HepG2 (cell line): Measurements from ENCODE around the gene CYP27A1. TPM values are rescaled to one million over a fixed set of nuclear protein-coding genes. Genes with fewer than 3 reads are reported as not detected.

ENCODE experiments used
- ARID2 ChIP-seq: sonication (generic); formaldehyde crosslinking; IDR thresholded peaks from 2 replicates; pipeline ENCODE4 v1.8.1; 2022; ENCODE audit warnings: mild to moderate bottlenecking, missing genetic modification reagents, borderline replicate concordance
- EEA1 ChIP-seq: sonication (generic); formaldehyde crosslinking; IDR thresholded peaks from 2 replicates; pipeline ENCODE4 v1.5.1; 2020; ENCODE audit warnings: mild to moderate bottlenecking, missing genetic modification reagents, borderline replicate concordance
- IKZF4 ChIP-seq: sonication (generic); formaldehyde crosslinking; IDR thresholded peaks from 2 replicates; pipeline ENCODE4 v1.5.1; 2020; ENCODE audit warnings: borderline replicate concordance, mild to moderate bottlenecking, low read depth, missing genetic modification reagents; ENCODE audit errors: not compliant biosample characterization
- KAT7 ChIP-seq: IDR thresholded peaks from 2 replicates; pipeline ENCODE4 v1.6.1; 2018; ENCODE audit warnings: borderline replicate concordance, missing compliant biosample characterization
- KLF13 ChIP-seq: sonication (generic); formaldehyde crosslinking; IDR thresholded peaks from 2 replicates; pipeline ENCODE4 v1.4.0; 2020; ENCODE audit warnings: mild to moderate bottlenecking, missing genetic modification reagents
- SMAD3 ChIP-seq: sonication (generic); formaldehyde crosslinking; IDR thresholded peaks from 2 replicates; pipeline ENCODE4 v1.4.0; 2020; ENCODE audit warnings: missing genetic modification reagents
- TAF15 ChIP-seq: fragments of 200-400 bp; formaldehyde crosslinking; IDR thresholded peaks from one replicate; pipeline ENCODE4 v1.6.1; 2018; ENCODE audit warnings: mild to moderate bottlenecking, low read depth, low read length; ENCODE audit not compliant: poor library complexity, severe bottlenecking
- ZBTB25 ChIP-seq: IDR thresholded peaks from 2 replicates; pipeline ENCODE4 v1.6.1; 2018; ENCODE audit warnings: missing genetic modification reagents
- ZFP91 ChIP-seq: sonication (generic); formaldehyde crosslinking; IDR thresholded peaks from 2 replicates; pipeline ENCODE4 v1.9.0; 2022; ENCODE audit warnings: missing genetic modification reagents, mild to moderate bottlenecking, borderline replicate concordance
- ZNF589 ChIP-seq: sonication (generic); formaldehyde crosslinking; conservative IDR thresholded peaks from 2 replicates; pipeline ENCODE4 v1.8.0; 2022; ENCODE audit warnings: mild to moderate bottlenecking, moderate library complexity, missing genetic modification reagents
- polyA plus RNA-seq, 8 experiments: library from polyadenylated mRNA; depleted of rRNA in 3 of 8; stranded (reverse) in 7 of 8; unstranded in 1 of 8; fragments of >200 nt; fragmentation: Illumina TruSeq in 4 of 8; extraction: Trizol in 4 of 8; gene quantifications; 2 replicates each; pipeline versions ENCODE4 v1.2.1 to v1.2.3, GENCODE V29; 2011 to 2016; ENCODE audit warnings: low read depth in 4 of 8, missing spikeins in 1 of 8, mixed read lengths in 1 of 8; ENCODE audit not compliant: insufficient read depth in 1 of 8
- total RNA-seq, 5 experiments: library from RNA; depleted of rRNA; stranded (reverse); fragments of >200 nt; fragmentation: Illumina TruSeq; extraction: Trizol; gene quantifications; 2 replicates each; pipeline ENCODE4 v1.2.3, GENCODE V29; 2016; ENCODE audit warnings: low read depth in 1 of 5
- TF ChIP-seq, protein P1 (sequence below): sonication (generic); formaldehyde crosslinking; conservative IDR thresholded peaks from 2 replicates; pipeline ENCODE4 v1.8.0; 2022; ENCODE audit warnings: missing genetic modification reagents
- TF ChIP-seq, protein P2 (sequence below): sonication (generic); formaldehyde crosslinking; IDR thresholded peaks from 2 replicates; pipeline ENCODE4 v1.5.1; 2020; ENCODE audit warnings: mild to moderate bottlenecking, missing genetic modification reagents, borderline replicate concordance
- TF ChIP-seq, protein P3 (sequence below): sonication (generic); formaldehyde crosslinking; IDR thresholded peaks from 2 replicates; pipeline ENCODE4 v1.4.0; 2020; ENCODE audit warnings: missing genetic modification reagents, borderline replicate concordance

The CYP27A1 gene
- total and polyA plus RNA-seq, 2 of the 13 experiments (the other 11 are each of a cell fraction or from before 2014, with no cell fraction given) = 157 to 266 TPM

DNA sequence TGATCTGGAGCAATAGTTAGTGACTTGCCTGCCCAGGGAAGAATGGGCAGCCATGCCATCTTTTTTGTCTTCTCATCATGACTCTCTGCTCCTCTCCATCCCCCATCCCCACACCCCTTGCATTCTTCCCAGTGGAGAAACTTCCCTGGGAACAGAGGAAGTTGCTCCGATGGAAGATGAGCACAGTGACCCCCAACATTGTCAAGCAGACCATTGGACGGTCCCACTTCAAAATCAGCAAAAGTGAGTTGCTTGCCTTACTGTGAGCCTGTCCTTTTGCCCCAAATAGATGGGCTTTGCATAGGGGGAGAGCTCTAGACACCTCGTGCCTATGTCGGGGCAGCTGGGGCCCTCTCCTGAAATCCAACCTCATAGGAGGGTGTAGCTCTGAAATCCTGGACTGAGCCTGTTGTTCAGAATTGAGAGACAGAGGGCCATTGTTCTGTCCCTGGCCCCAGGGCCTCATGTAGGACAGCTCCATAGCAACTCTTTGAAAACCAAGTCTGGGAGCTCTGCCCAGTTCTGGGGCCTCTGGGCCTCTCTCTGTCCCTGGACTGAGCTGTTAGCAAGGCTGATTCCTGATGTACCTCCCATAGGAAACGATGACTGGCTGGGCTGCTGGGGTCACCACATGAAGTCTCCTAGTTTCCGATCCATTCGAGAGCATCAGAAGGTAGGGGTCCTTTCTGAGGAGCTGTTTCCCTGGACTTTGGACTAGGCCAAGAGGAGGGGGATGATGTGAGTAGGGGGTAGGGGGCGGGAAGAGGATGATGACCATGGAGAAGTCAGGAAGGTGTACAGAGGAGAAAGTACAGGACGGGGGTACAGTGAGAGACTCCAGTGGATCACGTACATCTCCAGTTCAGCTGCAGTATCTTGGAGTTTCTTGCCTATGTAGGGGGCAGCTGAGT, 36.1 kb upstream of the CYP27A1 start (continued):
- no peak for TF ChIP-seq TAF15
- TF ChIP-seq, protein P1, sequence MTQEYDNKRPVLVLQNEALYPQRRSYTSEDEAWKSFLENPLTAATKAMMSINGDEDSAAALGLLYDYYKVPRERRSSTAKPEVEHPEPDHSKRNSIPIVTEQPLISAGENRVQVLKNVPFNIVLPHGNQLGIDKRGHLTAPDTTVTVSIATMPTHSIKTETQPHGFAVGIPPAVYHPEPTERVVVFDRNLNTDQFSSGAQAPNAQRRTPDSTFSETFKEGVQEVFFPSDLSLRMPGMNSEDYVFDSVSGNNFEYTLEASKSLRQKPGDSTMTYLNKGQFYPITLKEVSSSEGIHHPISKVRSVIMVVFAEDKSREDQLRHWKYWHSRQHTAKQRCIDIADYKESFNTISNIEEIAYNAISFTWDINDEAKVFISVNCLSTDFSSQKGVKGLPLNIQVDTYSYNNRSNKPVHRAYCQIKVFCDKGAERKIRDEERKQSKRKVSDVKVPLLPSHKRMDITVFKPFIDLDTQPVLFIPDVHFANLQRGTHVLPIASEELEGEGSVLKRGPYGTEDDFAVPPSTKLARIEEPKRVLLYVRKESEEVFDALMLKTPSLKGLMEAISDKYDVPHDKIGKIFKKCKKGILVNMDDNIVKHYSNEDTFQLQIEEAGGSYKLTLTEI = no peak
- TF ChIP-seq EEA1 (CRISPR knock-in tag) = peak; percentile 48; the same call in 1 of the 2 replicates
- no peak; the same call in 1 of the 2 replicates for TF ChIP-seq ZBTB25 (CRISPR knock-in tag)
- TF ChIP-seq KAT7 (CRISPR knock-in tag) = no peak
- no peak for TF ChIP-seq ZNF589 (CRISPR knock-in tag)
- TF ChIP-seq IKZF4 (CRISPR knock-in tag) = peak; percentile 53
- TF ChIP-seq SMAD3 (CRISPR knock-in tag) = no peak; the same call in 1 of the 2 replicates
- TF ChIP-seq, protein P2, sequence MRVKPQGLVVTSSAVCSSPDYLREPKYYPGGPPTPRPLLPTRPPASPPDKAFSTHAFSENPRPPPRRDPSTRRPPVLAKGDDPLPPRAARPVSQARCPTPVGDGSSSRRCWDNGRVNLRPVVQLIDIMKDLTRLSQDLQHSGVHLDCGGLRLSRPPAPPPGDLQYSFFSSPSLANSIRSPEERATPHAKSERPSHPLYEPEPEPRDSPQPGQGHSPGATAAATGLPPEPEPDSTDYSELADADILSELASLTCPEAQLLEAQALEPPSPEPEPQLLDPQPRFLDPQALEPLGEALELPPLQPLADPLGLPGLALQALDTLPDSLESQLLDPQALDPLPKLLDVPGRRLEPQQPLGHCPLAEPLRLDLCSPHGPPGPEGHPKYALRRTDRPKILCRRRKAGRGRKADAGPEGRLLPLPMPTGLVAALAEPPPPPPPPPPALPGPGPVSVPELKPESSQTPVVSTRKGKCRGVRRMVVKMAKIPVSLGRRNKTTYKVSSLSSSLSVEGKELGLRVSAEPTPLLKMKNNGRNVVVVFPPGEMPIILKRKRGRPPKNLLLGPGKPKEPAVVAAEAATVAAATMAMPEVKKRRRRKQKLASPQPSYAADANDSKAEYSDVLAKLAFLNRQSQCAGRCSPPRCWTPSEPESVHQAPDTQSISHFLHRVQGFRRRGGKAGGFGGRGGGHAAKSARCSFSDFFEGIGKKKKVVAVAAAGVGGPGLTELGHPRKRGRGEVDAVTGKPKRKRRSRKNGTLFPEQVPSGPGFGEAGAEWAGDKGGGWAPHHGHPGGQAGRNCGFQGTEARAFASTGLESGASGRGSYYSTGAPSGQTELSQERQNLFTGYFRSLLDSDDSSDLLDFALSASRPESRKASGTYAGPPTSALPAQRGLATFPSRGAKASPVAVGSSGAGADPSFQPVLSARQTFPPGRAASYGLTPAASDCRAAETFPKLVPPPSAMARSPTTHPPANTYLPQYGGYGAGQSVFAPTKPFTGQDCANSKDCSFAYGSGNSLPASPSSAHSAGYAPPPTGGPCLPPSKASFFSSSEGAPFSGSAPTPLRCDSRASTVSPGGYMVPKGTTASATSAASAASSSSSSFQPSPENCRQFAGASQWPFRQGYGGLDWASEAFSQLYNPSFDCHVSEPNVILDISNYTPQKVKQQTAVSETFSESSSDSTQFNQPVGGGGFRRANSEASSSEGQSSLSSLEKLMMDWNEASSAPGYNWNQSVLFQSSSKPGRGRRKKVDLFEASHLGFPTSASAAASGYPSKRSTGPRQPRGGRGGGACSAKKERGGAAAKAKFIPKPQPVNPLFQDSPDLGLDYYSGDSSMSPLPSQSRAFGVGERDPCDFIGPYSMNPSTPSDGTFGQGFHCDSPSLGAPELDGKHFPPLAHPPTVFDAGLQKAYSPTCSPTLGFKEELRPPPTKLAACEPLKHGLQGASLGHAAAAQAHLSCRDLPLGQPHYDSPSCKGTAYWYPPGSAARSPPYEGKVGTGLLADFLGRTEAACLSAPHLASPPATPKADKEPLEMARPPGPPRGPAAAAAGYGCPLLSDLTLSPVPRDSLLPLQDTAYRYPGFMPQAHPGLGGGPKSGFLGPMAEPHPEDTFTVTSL (CRISPR knock-in tag) = no peak
- TF ChIP-seq, protein P3, sequence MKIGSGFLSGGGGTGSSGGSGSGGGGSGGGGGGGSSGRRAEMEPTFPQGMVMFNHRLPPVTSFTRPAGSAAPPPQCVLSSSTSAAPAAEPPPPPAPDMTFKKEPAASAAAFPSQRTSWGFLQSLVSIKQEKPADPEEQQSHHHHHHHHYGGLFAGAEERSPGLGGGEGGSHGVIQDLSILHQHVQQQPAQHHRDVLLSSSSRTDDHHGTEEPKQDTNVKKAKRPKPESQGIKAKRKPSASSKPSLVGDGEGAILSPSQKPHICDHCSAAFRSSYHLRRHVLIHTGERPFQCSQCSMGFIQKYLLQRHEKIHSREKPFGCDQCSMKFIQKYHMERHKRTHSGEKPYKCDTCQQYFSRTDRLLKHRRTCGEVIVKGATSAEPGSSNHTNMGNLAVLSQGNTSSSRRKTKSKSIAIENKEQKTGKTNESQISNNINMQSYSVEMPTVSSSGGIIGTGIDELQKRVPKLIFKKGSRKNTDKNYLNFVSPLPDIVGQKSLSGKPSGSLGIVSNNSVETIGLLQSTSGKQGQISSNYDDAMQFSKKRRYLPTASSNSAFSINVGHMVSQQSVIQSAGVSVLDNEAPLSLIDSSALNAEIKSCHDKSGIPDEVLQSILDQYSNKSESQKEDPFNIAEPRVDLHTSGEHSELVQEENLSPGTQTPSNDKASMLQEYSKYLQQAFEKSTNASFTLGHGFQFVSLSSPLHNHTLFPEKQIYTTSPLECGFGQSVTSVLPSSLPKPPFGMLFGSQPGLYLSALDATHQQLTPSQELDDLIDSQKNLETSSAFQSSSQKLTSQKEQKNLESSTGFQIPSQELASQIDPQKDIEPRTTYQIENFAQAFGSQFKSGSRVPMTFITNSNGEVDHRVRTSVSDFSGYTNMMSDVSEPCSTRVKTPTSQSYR = 0 out of 2 replicates have a peak, but pooled peaks have one; percentile 38
- TF ChIP-seq KLF13 (CRISPR knock-in tag) = no peak
- TF ChIP-seq ARID2 (CRISPR knock-in tag) = peak; percentile 56; the same call in 1 of the 2 replicates
- TF ChIP-seq ZFP91 = peak; percentile 60; the same call in 1 of the 2 replicates
